MM.1S (cell line): ENCODE data around the gene DLG3.

ENCODE experiments used
- DNase-seq: peaks from one replicate; pipeline ENCODE4 v3.0.0-alpha.2; 2015
- H2AFZ ChIP-seq: fragments of 300-600 bp; sonication (generic); 2 replicates; pipeline ENCODE4 v1.6.0; 2016; ENCODE audit warnings: antibody characterized with exemption, low read length
- H3F3A ChIP-seq: fragments of 300-600 bp; sonication (generic); 2 replicates; pipeline ENCODE4 v1.6.1; 2016; ENCODE audit warnings: mild to moderate bottlenecking, antibody characterized with exemption, low read length, moderate library complexity, mixed read lengths; ENCODE audit not compliant: insufficient read depth
- H3K27ac ChIP-seq: fragments of 300-600 bp; sonication (generic); 2 replicates; pipeline ENCODE4 v1.5.1; 2016; ENCODE audit warnings: mild to moderate bottlenecking, low read length
- H3K27me3 ChIP-seq: fragments of 300-600 bp; sonication (generic); replicated peaks from 2 replicates; pipeline ENCODE4 v1.6.0; 2016; ENCODE audit warnings: low read length; ENCODE audit not compliant: insufficient read depth
- H3K36me3 ChIP-seq: fragments of 300-600 bp; sonication (generic); replicated peaks from 2 replicates; pipeline ENCODE4 v1.6.1; 2016; ENCODE audit warnings: mild to moderate bottlenecking, low read length, mixed read lengths; ENCODE audit not compliant: insufficient read depth
- H3K4me1 ChIP-seq: fragments of 300-600 bp; sonication (generic); 2 replicates; pipeline ENCODE4 v1.6.1; 2016; ENCODE audit warnings: low read length, mixed read lengths
- H3K4me2 ChIP-seq: fragments of 300-600 bp; sonication (generic); 2 replicates; pipeline ENCODE4 v1.6.0; 2016; ENCODE audit warnings: low read depth, low read length
- H3K4me3 ChIP-seq: fragments of 300-600 bp; sonication (generic); 2 replicates; pipeline ENCODE4 v1.5.1; 2016; ENCODE audit warnings: low read length, mixed read lengths
- H3K79me2 ChIP-seq: fragments of 300-600 bp; sonication (generic); 2 replicates; pipeline ENCODE4 v1.6.1; 2016; ENCODE audit warnings: mixed run types, low read length, mixed read lengths
- H3K9ac ChIP-seq: fragments of 300-600 bp; sonication (generic); 2 replicates; pipeline ENCODE4 v1.6.1; 2016; ENCODE audit warnings: low read length, mixed read lengths
- H3K9me2 ChIP-seq: fragments of 300-600 bp; sonication (generic); replicated peaks from 2 replicates; pipeline ENCODE4 v1.6.1; 2016; ENCODE audit warnings: mild to moderate bottlenecking, low read length, mixed read lengths; ENCODE audit not compliant: insufficient read depth
- H3K9me3 ChIP-seq: fragments of 300-600 bp; sonication (generic); replicated peaks from 2 replicates; pipeline ENCODE4 v1.6.1; 2016; ENCODE audit warnings: mild to moderate bottlenecking, low read length, mixed read lengths; ENCODE audit not compliant: insufficient read depth
- H4K20me1 ChIP-seq: fragments of 300-600 bp; sonication (generic); 2 replicates; pipeline ENCODE4 v1.6.1; 2016; ENCODE audit warnings: mild to moderate bottlenecking, low read length, moderate library complexity, mixed read lengths; ENCODE audit not compliant: insufficient read depth
- CTCF ChIP-seq: fragments of 300-600 bp; sonication (generic); IDR thresholded peaks from 2 replicates; pipeline ENCODE4 v1.5.1; 2016; ENCODE audit warnings: antibody characterized with exemption, low read length, mixed read lengths
- EZH2 ChIP-seq: fragments of 300-600 bp; sonication (generic); optimal IDR thresholded peaks from 2 replicates; pipeline ENCODE3; 2017; ENCODE audit warnings: low read depth, mild to moderate bottlenecking, antibody characterized with exemption, low read length, mixed read lengths
- EZH2phosphoT487 ChIP-seq: fragments of 300-600 bp; sonication (generic); IDR thresholded peaks from 2 replicates; pipeline ENCODE4 v1.6.1; 2018; ENCODE audit warnings: antibody characterized with exemption, low read length

The DLG3 gene

GRCh38 chrX:70500826-70501225, 56.2 kb downstream of the DLG3 start:
- DNase-seq, result no peak
- Histone ChIP-seq H3F3A (no peaks in the 10 kb centered on the region), H2AFZ (no peak overlapping the region), H3K9me3 (no peaks in the 10 kb centered on the region), H3K9ac (no peak overlapping the region), H3K4me3 (no peak overlapping the region), H3K27me3 (no peaks in the 10 kb centered on the region), H3K79me2 (no peaks in the 10 kb centered on the region), H3K4me1 (0 out of 2 replicates have a peak, but pooled peaks cover 2% of the 10 kb centered on the region), H3K9me2 (no peaks in the 10 kb centered on the region), H3K36me3 (no peaks in the 10 kb centered on the region; the same call in 1 of the 2 replicates), H3K4me2 (no peak overlapping the region), H4K20me1 (no peaks in the 10 kb centered on the region), H3K27ac (no peak overlapping the region)
- TF ChIP-seq EZH2 (no peak), CTCF (no peak), EZH2phosphoT487 (no peak)

GRCh38 chrX:70504772-70505450, 60.3 kb downstream of the DLG3 start:
- no peak for TF ChIP-seq CTCF
- TF ChIP-seq EZH2, result no peak
- no peak for TF ChIP-seq EZH2phosphoT487
- H3K4me3 ChIP-seq, result no peak overlapping the region
- no peaks in the 10 kb centered on the region for H3K27me3 ChIP-seq
- H3K79me2 ChIP-seq, result no peaks in the 10 kb centered on the region
- H3K9me3 ChIP-seq, result no peaks in the 10 kb centered on the region
- H3K4me2 ChIP-seq, result no peak overlapping the region
- H3K27ac ChIP-seq, result no peak overlapping the region
- no peaks in the 10 kb centered on the region for H4K20me1 ChIP-seq
- no peaks in the 10 kb centered on the region for H3K4me1 ChIP-seq
- no peaks in the 10 kb centered on the region for H3K36me3 ChIP-seq
- H3K9me2 ChIP-seq, result no peaks in the 10 kb centered on the region
- H3F3A ChIP-seq, result no peaks in the 10 kb centered on the region
- no peak overlapping the region for H2AFZ ChIP-seq
- no peak for DNase-seq
- H3K9ac ChIP-seq, result no peak overlapping the region

- Histone ChIP-seq H3K36me3 (no peaks in the 10 kb centered on the region), H3K4me1 (no peaks in the 10 kb centered on the region), H3K4me3 (no peak overlapping the region), H3K79me2 (no peaks in the 10 kb centered on the region), H3K27me3 (no peaks in the 10 kb centered on the region), H3K9me2 (no peaks in the 10 kb centered on the region), H3K9ac (no peak overlapping the region), H3K9me3 (no peaks in the 10 kb centered on the region), H3K27ac (no peak overlapping the region), H2AFZ (no peak overlapping the region), H3F3A (no peaks in the 10 kb centered on the region), H4K20me1 (no peaks in the 10 kb centered on the region), H3K4me2 (no peak overlapping the region)
- TF ChIP-seq EZH2 (no peak), CTCF (no peak), EZH2phosphoT487 (no peak)
- DNase-seq, result no peak
Measured at GRCh38 chrX:70505451-70505841, 60.8 kb downstream of the DLG3 start.
